Astrocyte (in vitro differentiated cells and primary cell): ENCODE results near the gene CXorf38. TPM values are rescaled to one million over a fixed set of nuclear protein-coding genes. Genes with fewer than 3 reads are reported as not detected.
A peak's percentile ranks its signal among the peaks of the same experiment; 100 is the strongest.

Experiments
- DNase-seq: peaks from one replicate; pipeline ENCODE4 v3.0.0-alpha.2; 2010; ENCODE audit warnings: low read depth
- FAIRE-seq: peaks from 2 replicates; lab custom pipeline; 2011; peaks lifted over from hg19 to GRCh38; lab: Jason Lieb, UNC
- H2AFZ ChIP-seq: 2 replicates; pipeline ENCODE4 v1.6.0; 2012; ENCODE audit warnings: low read depth, low read length, inconsistent platforms
- H3K27ac ChIP-seq: 2 replicates; pipeline ENCODE4 v1.5.1; 2011; ENCODE audit warnings: low read depth, low read length, inconsistent platforms
- H3K27me3 ChIP-seq: 2 replicates; pipeline ENCODE4 v1.6.0; 2011; ENCODE audit warnings: low read length, inconsistent platforms; ENCODE audit not compliant: insufficient read depth
- H3K36me3 ChIP-seq: 2 replicates; pipeline ENCODE4 v1.5.1; 2011; ENCODE audit warnings: low read length, inconsistent platforms; ENCODE audit not compliant: insufficient read depth
- H3K4me1 ChIP-seq: 2 replicates; pipeline ENCODE4 v1.5.1; 2011; ENCODE audit warnings: low read length, inconsistent platforms; ENCODE audit not compliant: insufficient read depth
- H3K4me2 ChIP-seq: 2 replicates; pipeline ENCODE4 v1.6.0; 2012; ENCODE audit warnings: low read length, inconsistent platforms
- H3K4me3 ChIP-seq: 2 replicates; pipeline ENCODE4 v1.5.1; 2011; ENCODE audit warnings: low read depth, mild to moderate bottlenecking, low read length, inconsistent platforms; ENCODE audit not compliant: insufficient read depth
- H3K79me2 ChIP-seq: 2 replicates; pipeline ENCODE4 v1.6.0; 2012; ENCODE audit warnings: mild to moderate bottlenecking, low read length, inconsistent platforms; ENCODE audit not compliant: insufficient read depth
- H3K9ac ChIP-seq: 2 replicates; pipeline ENCODE4 v1.6.0; 2012; ENCODE audit warnings: mild to moderate bottlenecking, low read length, inconsistent platforms
- H3K9me3 ChIP-seq: 2 replicates; pipeline ENCODE4 v1.5.1; 2012; ENCODE audit warnings: low read depth, mild to moderate bottlenecking, low read length, inconsistent platforms; ENCODE audit not compliant: insufficient read depth
- H4K20me1 ChIP-seq: 2 replicates; pipeline ENCODE4 v1.6.0; 2012; ENCODE audit warnings: low read length, inconsistent platforms; ENCODE audit not compliant: insufficient read depth
- H3K27ac Mint-ChIP-seq: one replicate; pipeline ENCODE4 v1.8.0; 2021; ENCODE audit warnings: mild to moderate bottlenecking, mixed read lengths; ENCODE audit not compliant: unreplicated experiment
- H3K27me3 Mint-ChIP-seq: one replicate; pipeline ENCODE4 v1.8.0; 2021; ENCODE audit warnings: low read depth, mixed read lengths; ENCODE audit not compliant: unreplicated experiment
- H3K36me3 Mint-ChIP-seq: one replicate; pipeline ENCODE4 v1.8.0; 2021; ENCODE audit warnings: low read depth, mixed read lengths; ENCODE audit not compliant: unreplicated experiment
- H3K4me1 Mint-ChIP-seq: one replicate; pipeline ENCODE4 v1.8.0; 2021; ENCODE audit warnings: low read depth, mixed read lengths; ENCODE audit not compliant: unreplicated experiment
- H3K4me3 Mint-ChIP-seq: one replicate; pipeline ENCODE4 v1.8.0; 2021; ENCODE audit warnings: mild to moderate bottlenecking, moderate library complexity, mixed read lengths; ENCODE audit not compliant: unreplicated experiment
- H3K9me3 Mint-ChIP-seq: one replicate; pipeline ENCODE4 v1.8.0; 2021; ENCODE audit warnings: mild to moderate bottlenecking, mixed read lengths; ENCODE audit not compliant: unreplicated experiment
- CTCF ChIP-seq: IDR thresholded peaks from 2 replicates; pipeline ENCODE4 v1.5.1; 2011; ENCODE audit warnings: low read depth, mild to moderate bottlenecking, inconsistent platforms, low read length, moderate library complexity; ENCODE audit not compliant: insufficient read depth
- EZH2 ChIP-seq: IDR thresholded peaks from 2 replicates; pipeline ENCODE4 v1.6.1; 2012; ENCODE audit warnings: mild to moderate bottlenecking, low read length, inconsistent platforms; ENCODE audit not compliant: insufficient read depth
- total RNA-seq: library from RNA; stranded (reverse); gene quantifications from 2 replicates; pipeline ENCODE4 v1.2.1, GENCODE V29; 2021

CXorf38 gene
- total RNA-seq, 1 donor from 2014 or later = 12.8 TPM

GRCh38 chrX:40688929-40689328 is 41.6 kb upstream of the CXorf38 start:
- TF ChIP-seq EZH2 = no peak
- no peak for TF ChIP-seq CTCF
- H3K36me3 Mint-ChIP-seq = peaks cover 13% of the 10 kb centered on the region
- FAIRE-seq = no peak

GRCh38 chrX:40687169-40687568 is 39.8 kb upstream of the CXorf38 start:
- no peaks in the 10 kb centered on the region for H3K79me2 ChIP-seq
- no peak overlapping the region for H3K27ac ChIP-seq
- DNase-seq (no peak), FAIRE-seq (peak; percentile 9)
- no peaks in the 10 kb centered on the region for H3K9me3 Mint-ChIP-seq
- no peak overlapping the region for H3K4me2 ChIP-seq
- H3K4me1 ChIP-seq = no peaks in the 10 kb centered on the region
- no peak overlapping the region for H3K4me3 ChIP-seq
- H3K9ac ChIP-seq = no peak overlapping the region
- H3K4me1 Mint-ChIP-seq = no peaks in the 10 kb centered on the region
- no peaks in the 10 kb centered on the region for H4K20me1 ChIP-seq
- H3K36me3 Mint-ChIP-seq = peaks cover 8% of the 10 kb centered on the region
- H3K27ac Mint-ChIP-seq = peak overlapping the region; percentile 15
- H3K4me3 Mint-ChIP-seq = no peak overlapping the region
- H3K9me3 ChIP-seq = no peaks in the 10 kb centered on the region
- no peak overlapping the region for H2AFZ ChIP-seq
- TF ChIP-seq CTCF (no peak), EZH2 (no peak)
- H3K27me3 Mint-ChIP-seq = no peaks in the 10 kb centered on the region
- H3K27me3 ChIP-seq = no peaks in the 10 kb centered on the region
- H3K36me3 ChIP-seq = peaks cover 6% of the 10 kb centered on the region

More at GRCh38 chrX:40688929-40689328, 41.6 kb upstream of the CXorf38 start:
- Histone ChIP-seq H3K27me3 (no peaks in the 10 kb centered on the region), H4K20me1 (no peaks in the 10 kb centered on the region), H2AFZ (no peak overlapping the region), H3K79me2 (no peaks in the 10 kb centered on the region), H3K36me3 (peaks cover 11% of the 10 kb centered on the region), H3K9ac (no peak overlapping the region), H3K4me2 (no peak overlapping the region), H3K4me3 (no peak overlapping the region), H3K4me1 (no peaks in the 10 kb centered on the region), H3K27ac (no peak overlapping the region), H3K9me3 (no peaks in the 10 kb centered on the region)
- no peaks in the 10 kb centered on the region for H3K4me1 Mint-ChIP-seq
- H3K27me3 Mint-ChIP-seq = no peaks in the 10 kb centered on the region
- no peak overlapping the region for H3K27ac Mint-ChIP-seq
- no peak overlapping the region for H3K4me3 Mint-ChIP-seq
- no peak for DNase-seq
- H3K9me3 Mint-ChIP-seq = no peaks in the 10 kb centered on the region

- Mint-ChIP-seq H3K27me3 (no peaks in the 10 kb centered on the region), H3K9me3 (no peaks in the 10 kb centered on the region), H3K4me1 (no peaks in the 10 kb centered on the region), H3K36me3 (peaks cover 8% of the 10 kb centered on the region), H3K4me3 (no peak overlapping the region), H3K27ac (no peak overlapping the region)
- DNase-seq (no peak), FAIRE-seq (no peak)
- Histone ChIP-seq H2AFZ (no peak overlapping the region), H3K27me3 (no peaks in the 10 kb centered on the region), H3K36me3 (peaks cover 9% of the 10 kb centered on the region), H3K9ac (no peak overlapping the region), H4K20me1 (no peaks in the 10 kb centered on the region), H3K4me2 (no peak overlapping the region), H3K4me1 (no peaks in the 10 kb centered on the region), H3K9me3 (no peaks in the 10 kb centered on the region), H3K4me3 (no peak overlapping the region), H3K79me2 (no peaks in the 10 kb centered on the region), H3K27ac (no peak overlapping the region)
- TF ChIP-seq CTCF = no peak
- TF ChIP-seq EZH2 = no peak
Observed at GRCh38 chrX:40685362-40685918, 38.1 kb upstream of the CXorf38 start.
